Neural cell (in vitro differentiated cells): ENCODE data around the gene MOSMO. TPM values are rescaled to one million over a fixed set of nuclear protein-coding genes. Genes with fewer than 3 reads are reported as not detected.

Experiments used
- H2AFZ ChIP-seq: fragments of 200-600, 300-800 bp; sonication (generic), shearing (Covaris generic); 2 replicates; pipeline ENCODE4 v1.6.0; 2014; ENCODE audit warnings: low read depth, mild to moderate bottlenecking, antibody characterized with exemption, low read length, moderate library complexity
- H3F3A ChIP-seq: fragments of 200-600 bp; shearing (Covaris generic); 2 replicates; pipeline ENCODE4 v1.6.1; 2016; ENCODE audit warnings: mild to moderate bottlenecking, moderate library complexity, mixed read lengths, antibody characterized with exemption, low read length; ENCODE audit not compliant: insufficient read depth, poor library complexity, severe bottlenecking
- H3K27ac ChIP-seq: fragments of 200-600, 300-800 bp; sonication (generic), shearing (Covaris generic); 2 replicates; pipeline ENCODE4 v1.5.1; 2014; ENCODE audit warnings: mild to moderate bottlenecking, low read length, moderate library complexity
- H3K27me3 ChIP-seq: fragments of 300-800, 200-600 bp; sonication (generic), shearing (Covaris generic); 2 replicates; pipeline ENCODE4 v1.6.0; 2014; ENCODE audit warnings: mild to moderate bottlenecking, low read depth, low read length, moderate library complexity; ENCODE audit not compliant: insufficient read depth
- H3K36me3 ChIP-seq: fragments of 300-800, 200-600 bp; sonication (generic), shearing (Covaris generic); 2 replicates; pipeline ENCODE4 v1.5.1; 2014; ENCODE audit warnings: mild to moderate bottlenecking, antibody characterized with exemption, low read length, moderate library complexity; ENCODE audit not compliant: insufficient read depth
- H3K4me2 ChIP-seq: fragments of 300-800, 200-600 bp; sonication (generic), shearing (Covaris generic); 2 replicates; pipeline ENCODE4 v1.6.0; 2014; ENCODE audit warnings: mild to moderate bottlenecking, low read length
- H3K4me3 ChIP-seq: fragments of 300-800, 200-600 bp; sonication (generic), shearing (Covaris generic); 2 replicates; pipeline ENCODE4 v1.5.1; 2014; ENCODE audit warnings: mild to moderate bottlenecking, low read length, moderate library complexity
- H3K79me2 ChIP-seq: fragments of 200-600 bp; shearing (Covaris generic); replicated peaks from 2 replicates; pipeline ENCODE4 v1.6.0; 2014; ENCODE audit warnings: mild to moderate bottlenecking, low read length, moderate library complexity; ENCODE audit not compliant: insufficient read depth
- H3K9ac ChIP-seq: fragments of 300-800, 200-600 bp; sonication (generic), shearing (Covaris generic); 2 replicates; pipeline ENCODE4 v1.6.1; 2016; ENCODE audit warnings: mild to moderate bottlenecking, low read length, mixed read lengths
- H3K9me2 ChIP-seq: fragments of 200-600 bp; shearing (Covaris generic); 2 replicates; pipeline ENCODE4 v1.6.1; 2016; ENCODE audit warnings: mild to moderate bottlenecking, low read length, mixed read lengths; ENCODE audit not compliant: insufficient read depth
- H3K9me3 ChIP-seq: fragments of 200-600, 300-800 bp; sonication (generic), shearing (Covaris generic); 2 replicates; pipeline ENCODE4 v1.6.1; 2016; ENCODE audit warnings: mild to moderate bottlenecking, mixed run types, low read length, moderate library complexity, mixed read lengths
- H4K20me1 ChIP-seq: fragments of 200-600 bp; shearing (Covaris generic); 2 replicates; pipeline ENCODE4 v1.6.1; 2016; ENCODE audit warnings: mild to moderate bottlenecking, mixed run types; ENCODE audit not compliant: insufficient read depth
- CTCF ChIP-seq: fragments of 450-650 bp; IDR thresholded peaks from 2 replicates; pipeline ENCODE4 v1.5.1; 2014; ENCODE audit warnings: antibody characterized with exemption, mild to moderate bottlenecking, moderate library complexity; ENCODE audit not compliant: poor library complexity, severe bottlenecking
- EP300 ChIP-seq: fragments of 450-650 bp; conservative IDR thresholded peaks from 2 replicates; pipeline ENCODE4 v1.6.1; 2014; ENCODE audit warnings: antibody characterized with exemption, mild to moderate bottlenecking, moderate library complexity; ENCODE audit not compliant: poor library complexity, severe bottlenecking
- EZH2 ChIP-seq: fragments of 200-600, 300-800 bp; shearing (Covaris generic), sonication (generic); IDR thresholded peaks from 2 replicates; pipeline ENCODE4 v1.6.1; 2014; ENCODE audit warnings: antibody characterized with exemption, low read length, borderline replicate concordance, mild to moderate bottlenecking; ENCODE audit not compliant: insufficient read depth, poor library complexity, severe bottlenecking
- MXI1 ChIP-seq: fragments of 450-650 bp; conservative IDR thresholded peaks from 2 replicates; pipeline ENCODE4 v1.6.1; 2014; ENCODE audit warnings: antibody characterized with exemption, mild to moderate bottlenecking; ENCODE audit not compliant: poor library complexity, severe bottlenecking
- POLR2AphosphoS5 ChIP-seq: IDR thresholded peaks from 2 replicates; pipeline ENCODE4 v1.6.1; 2012
- RAD21 ChIP-seq: fragments of 450-650 bp; conservative IDR thresholded peaks from 2 replicates; pipeline ENCODE4 v1.6.1; 2014; ENCODE audit warnings: antibody characterized with exemption, mild to moderate bottlenecking, moderate library complexity
- SMC3 ChIP-seq: fragments of 450-650 bp; conservative IDR thresholded peaks from 2 replicates; pipeline ENCODE4 v1.6.1; 2014; ENCODE audit warnings: antibody characterized with exemption, mild to moderate bottlenecking, moderate library complexity; ENCODE audit not compliant: poor library complexity
- TAF1 ChIP-seq: IDR thresholded peaks from 2 replicates; pipeline ENCODE4 v1.6.1; 2012; ENCODE audit warnings: low read depth
- polyA plus RNA-seq: library from polyadenylated mRNA; depleted of rRNA; stranded (reverse); fragments of >200 nt; gene quantifications from 2 replicates; pipeline ENCODE4 v1.2.3, GENCODE V29; 2014
- TF ChIP-seq, protein P1 (sequence below): IDR thresholded peaks from 2 replicates; pipeline ENCODE4 v1.6.1; 2012; ENCODE audit warnings: borderline replicate concordance

MOSMO gene
- polyA plus RNA-seq, 1 donor from 2014 or later, result 56.3 TPM

GRCh38 chr16:21986692-21987246, 21.1 kb upstream of the MOSMO start:
- Histone ChIP-seq H3K9me3 (no peaks in the 10 kb centered on the region), H3K27ac (no peak overlapping the region), H3F3A (no peaks in the 10 kb centered on the region), H2AFZ (no peak overlapping the region), H3K27me3 (no peaks in the 10 kb centered on the region), H3K79me2 (no peaks in the 10 kb centered on the region), H3K9me2 (no peaks in the 10 kb centered on the region), H3K36me3 (no peaks in the 10 kb centered on the region), H3K4me3 (no peak overlapping the region), H4K20me1 (no peaks in the 10 kb centered on the region), H3K4me2 (no peak overlapping the region), H3K9ac (no peak overlapping the region)
- no peak for TF ChIP-seq TAF1
- TF ChIP-seq EZH2, result no peak
- TF ChIP-seq MXI1, result no peak
- no peak for TF ChIP-seq EP300
- no peak for TF ChIP-seq CTCF
- no peak for TF ChIP-seq SMC3
- TF ChIP-seq, protein P1, sequence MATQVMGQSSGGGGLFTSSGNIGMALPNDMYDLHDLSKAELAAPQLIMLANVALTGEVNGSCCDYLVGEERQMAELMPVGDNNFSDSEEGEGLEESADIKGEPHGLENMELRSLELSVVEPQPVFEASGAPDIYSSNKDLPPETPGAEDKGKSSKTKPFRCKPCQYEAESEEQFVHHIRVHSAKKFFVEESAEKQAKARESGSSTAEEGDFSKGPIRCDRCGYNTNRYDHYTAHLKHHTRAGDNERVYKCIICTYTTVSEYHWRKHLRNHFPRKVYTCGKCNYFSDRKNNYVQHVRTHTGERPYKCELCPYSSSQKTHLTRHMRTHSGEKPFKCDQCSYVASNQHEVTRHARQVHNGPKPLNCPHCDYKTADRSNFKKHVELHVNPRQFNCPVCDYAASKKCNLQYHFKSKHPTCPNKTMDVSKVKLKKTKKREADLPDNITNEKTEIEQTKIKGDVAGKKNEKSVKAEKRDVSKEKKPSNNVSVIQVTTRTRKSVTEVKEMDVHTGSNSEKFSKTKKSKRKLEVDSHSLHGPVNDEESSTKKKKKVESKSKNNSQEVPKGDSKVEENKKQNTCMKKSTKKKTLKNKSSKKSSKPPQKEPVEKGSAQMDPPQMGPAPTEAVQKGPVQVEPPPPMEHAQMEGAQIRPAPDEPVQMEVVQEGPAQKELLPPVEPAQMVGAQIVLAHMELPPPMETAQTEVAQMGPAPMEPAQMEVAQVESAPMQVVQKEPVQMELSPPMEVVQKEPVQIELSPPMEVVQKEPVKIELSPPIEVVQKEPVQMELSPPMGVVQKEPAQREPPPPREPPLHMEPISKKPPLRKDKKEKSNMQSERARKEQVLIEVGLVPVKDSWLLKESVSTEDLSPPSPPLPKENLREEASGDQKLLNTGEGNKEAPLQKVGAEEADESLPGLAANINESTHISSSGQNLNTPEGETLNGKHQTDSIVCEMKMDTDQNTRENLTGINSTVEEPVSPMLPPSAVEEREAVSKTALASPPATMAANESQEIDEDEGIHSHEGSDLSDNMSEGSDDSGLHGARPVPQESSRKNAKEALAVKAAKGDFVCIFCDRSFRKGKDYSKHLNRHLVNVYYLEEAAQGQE, result no peak
- TF ChIP-seq RAD21, result no peak
- no peak for TF ChIP-seq POLR2AphosphoS5

DNA sequence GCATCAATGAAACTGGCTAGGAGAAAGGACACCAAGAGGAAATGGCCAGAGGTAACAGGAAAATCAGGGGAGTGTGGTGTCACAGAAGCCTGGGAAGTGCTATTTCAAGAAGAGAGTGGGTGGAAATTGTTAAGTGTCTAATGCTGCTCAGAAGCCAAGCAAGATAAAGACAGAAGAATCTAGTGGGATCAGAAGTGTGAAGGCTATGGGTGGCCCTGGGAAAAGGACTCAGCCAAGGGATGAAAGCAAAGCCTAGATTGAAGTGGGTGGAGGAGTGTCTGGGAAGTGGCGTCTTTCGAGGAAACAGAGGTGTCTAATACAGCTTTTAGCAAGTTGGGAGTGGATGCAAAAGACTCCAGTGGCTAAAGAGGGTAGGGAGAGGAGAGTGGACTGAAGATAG, 20.4 kb upstream of the MOSMO start:
- no peaks in the 10 kb centered on the region for H3K9me2 ChIP-seq
- H4K20me1 ChIP-seq, result no peaks in the 10 kb centered on the region
- H3K9me3 ChIP-seq, result no peaks in the 10 kb centered on the region
- H3K27me3 ChIP-seq, result no peaks in the 10 kb centered on the region
- H3K4me2 ChIP-seq, result no peak overlapping the region
- TF ChIP-seq TAF1 (no peak), MXI1 (no peak), EZH2 (no peak), POLR2AphosphoS5 (no peak), RAD21 (no peak), SMC3 (no peak), CTCF (no peak), EP300 (no peak)
- TF ChIP-seq, protein P1, result no peak
- no peak overlapping the region for H2AFZ ChIP-seq
- no peaks in the 10 kb centered on the region for H3K79me2 ChIP-seq
- H3K36me3 ChIP-seq, result no peaks in the 10 kb centered on the region
- no peak overlapping the region for H3K27ac ChIP-seq
- H3K9ac ChIP-seq, result no peak overlapping the region
- no peak overlapping the region for H3K4me3 ChIP-seq
- no peaks in the 10 kb centered on the region for H3F3A ChIP-seq
